Endothelial cell of umbilical vein (primary cell): ENCODE measurements around the gene TEX19. TPM values are rescaled to one million over a fixed set of nuclear protein-coding genes. Genes with fewer than 3 reads are reported as not detected.

ENCODE experiments used
- BruUV-seq: library from RNA; stranded (reverse); fragments of 400-500 nt; replicated peaks from 2 replicates; lab custom pipeline; 2021; lab: Mats Ljungman, UMichigan
- CTCF ChIA-PET: fragments of 300-600, 350-600 bp; sonication (Branson Sonifier 250); formaldehyde crosslinking; loops from one replicate; lab custom pipeline; 2021; ENCODE audit warnings: antibody characterized with exemption, inconsistent platforms; lab: Charles Lee
- POLR2A ChIA-PET: fragments of 300-600, 350-600 bp; sonication (Branson Sonifier 250); formaldehyde crosslinking; loops from one replicate; lab custom pipeline; 2021; ENCODE audit warnings: antibody characterized with exemption, inconsistent platforms; lab: Charles Lee
- DNase-seq: peaks from one replicate; pipeline ENCODE4 v3.0.0-alpha.2; 2011; ENCODE audit warnings: low read depth, low spot score
- FAIRE-seq: peaks from 2 replicates; lab custom pipeline; 2011; peaks lifted over from hg19 to GRCh38; lab: Jason Lieb, UNC
- H2AFZ ChIP-seq: 2 replicates; pipeline ENCODE4 v1.6.0; 2012; ENCODE audit warnings: low read depth, low read length, control low read depth, inconsistent platforms
- H3K27ac ChIP-seq: 2 replicates; pipeline ENCODE4 v1.5.1; 2011; ENCODE audit warnings: low read depth, mild to moderate bottlenecking, control low read depth, low read length, moderate library complexity; ENCODE audit not compliant: insufficient read depth
- H3K27me3 ChIP-seq, 2 experiments: 2 replicates each; pipeline versions ENCODE4 v1.6.0 to v1.6.1; 2011; ENCODE audit warnings: low read length in 2 of 2, mixed read lengths in 1 of 2; ENCODE audit not compliant: control insufficient read depth in 2 of 2, insufficient read depth in 2 of 2
- H3K36me3 ChIP-seq, 2 experiments: 2 replicates in 1 of 2; 3 replicates in 1 of 2; pipeline ENCODE4 v1.5.1; 2011; ENCODE audit warnings: low read length in 2 of 2, mild to moderate bottlenecking in 1 of 2, moderate library complexity in 1 of 2; ENCODE audit not compliant: control insufficient read depth in 2 of 2, insufficient read depth in 2 of 2; ENCODE audit errors: extremely low read depth in 1 of 2
- H3K4me1 ChIP-seq: 3 replicates; pipeline ENCODE4 v1.5.1; 2011; ENCODE audit warnings: mild to moderate bottlenecking, low read length; ENCODE audit not compliant: control insufficient read depth, insufficient read depth; ENCODE audit errors: extremely low read depth
- H3K4me2 ChIP-seq: 2 replicates; pipeline ENCODE4 v1.6.1; 2011; ENCODE audit warnings: low read length, control low read depth, mixed read lengths; ENCODE audit not compliant: insufficient read depth
- H3K4me3 ChIP-seq, 3 experiments: fragments of 200-600 bp in 1 of 3; sonication (generic), shearing (Covaris generic) in 1 of 3; replicated peaks in 1 of 3; 2 replicates each; pipeline ENCODE4 v1.5.1; 2011 to 2016; ENCODE audit warnings: control low read depth in 3 of 3, low read length in 3 of 3, mild to moderate bottlenecking in 2 of 3, inconsistent platforms in 1 of 3, low read depth in 1 of 3, moderate library complexity in 1 of 3; ENCODE audit not compliant: insufficient read depth in 1 of 3
- H3K79me2 ChIP-seq: 2 replicates; pipeline ENCODE4 v1.6.0; 2012; ENCODE audit warnings: low read length, inconsistent platforms; ENCODE audit not compliant: control insufficient read depth, insufficient read depth
- H3K9ac ChIP-seq: replicated peaks from 2 replicates; pipeline ENCODE3; 2011; ENCODE audit warnings: low read length, control low read depth; ENCODE audit not compliant: insufficient read depth; ENCODE audit errors: extremely low read depth
- H3K9me1 ChIP-seq: replicated peaks from 3 replicates; pipeline ENCODE4 v1.6.0; 2011; ENCODE audit warnings: mild to moderate bottlenecking, low read length; ENCODE audit not compliant: control insufficient read depth, insufficient read depth; ENCODE audit errors: extremely low read depth
- H3K9me3 ChIP-seq: replicated peaks from 2 replicates; pipeline ENCODE4 v1.5.1; 2012; ENCODE audit warnings: low read length, inconsistent platforms; ENCODE audit not compliant: control insufficient read depth, insufficient read depth
- H4K20me1 ChIP-seq: replicated peaks from 2 replicates; pipeline ENCODE3; 2011; ENCODE audit warnings: mild to moderate bottlenecking, low read length; ENCODE audit not compliant: control insufficient read depth, insufficient read depth; ENCODE audit errors: extremely low read depth
- CTCF ChIP-seq, 2 donors: IDR thresholded peaks; 1 replicate in 1 of 2; 2 replicates in 1 of 2; pipeline ENCODE4 v1.5.1; 2011; ENCODE audit warnings: low read length in 2 of 2, mild to moderate bottlenecking in 2 of 2, moderate library complexity in 2 of 2, control low read depth in 1 of 2, inconsistent platforms in 1 of 2, low read depth in 1 of 2; ENCODE audit not compliant: insufficient read depth in 1 of 2; ENCODE audit errors: extremely low read depth in 1 of 2
- EZH2 ChIP-seq: IDR thresholded peaks from 2 replicates; pipeline ENCODE4 v1.6.1; 2012; ENCODE audit warnings: borderline replicate concordance, low read depth, mild to moderate bottlenecking, moderate library complexity, low read length, inconsistent platforms; ENCODE audit not compliant: severe bottlenecking
- FOS ChIP-seq: IDR thresholded peaks from 2 replicates; pipeline ENCODE4 v1.6.1; 2011; ENCODE audit warnings: mild to moderate bottlenecking, low read length, moderate library complexity, borderline replicate concordance; ENCODE audit not compliant: insufficient read depth
- GATA2 ChIP-seq: IDR thresholded peaks from 2 replicates; pipeline ENCODE4 v1.7.0; 2011; ENCODE audit warnings: low read depth, mild to moderate bottlenecking, moderate library complexity, mixed read lengths, low read length; ENCODE audit not compliant: insufficient read length, insufficient read depth
- JUN ChIP-seq: IDR thresholded peaks from 2 replicates; pipeline ENCODE4 v1.6.1; 2011; ENCODE audit warnings: borderline replicate concordance, low read depth; ENCODE audit not compliant: insufficient read length, insufficient read depth
- MAX ChIP-seq: IDR thresholded peaks from 2 replicates; pipeline ENCODE4 v1.6.1; 2011; ENCODE audit not compliant: insufficient read depth, insufficient read length
- MYC ChIP-seq: IDR thresholded peaks from one replicate; pipeline ENCODE4 v1.6.1; 2011; ENCODE audit warnings: mild to moderate bottlenecking, low read depth, low read length
- POLR2A ChIP-seq: IDR thresholded peaks from 2 replicates; pipeline ENCODE4 v1.6.1; 2012; ENCODE audit warnings: low read depth, mild to moderate bottlenecking, control low read depth, low read length
- POLR2AphosphoS5 ChIP-seq: IDR thresholded peaks from 2 replicates; pipeline ENCODE4 v1.6.1; 2012; ENCODE audit warnings: low read depth, mild to moderate bottlenecking, control low read depth, low read length, moderate library complexity; ENCODE audit not compliant: insufficient read depth
- dilution Hi-C: fragments of 300-500 bp; cut with MboI; formaldehyde crosslinking; loops from one replicate; pipeline ENCODE4 v1.15.0; 2019; ENCODE audit warnings: low sequenced_read_pairs; ENCODE audit not compliant: extremely low pct_ligation_motif_present
- intact Hi-C: fragments of 100-400 bp; cut with micrococcal nuclease; formaldehyde crosslinking; loops from one replicate; pipeline ENCODE4 v1.10.0; 2022
- polyA plus RNA-seq, 4 experiments: library from polyadenylated mRNA; depleted of rRNA in 3 of 4; stranded (reverse) in 3 of 4; unstranded in 1 of 4; fragments of >200 nt; gene quantifications; 2 replicates each; pipeline versions ENCODE4 v1.2.1 to v1.2.3, GENCODE V29; 2011 to 2012; ENCODE audit warnings: missing spikeins in 1 of 4
- total RNA-seq: library from RNA; stranded (reverse); gene quantifications from 2 replicates; pipeline ENCODE4 v1.2.3, GENCODE V29; 2021

The TEX19 gene
- total and polyA plus RNA-seq, 2 donors (not counting 3 experiments of a cell fraction or from before 2014, with no cell fraction given) = 0.06 TPM; not detected in 1

GRCh38 chr17:82331345-82331939 is 27.6 kb upstream of the TEX19 start:
- Histone ChIP-seq H3K27ac (no peak overlapping the region), H3K9me3 (no peaks in the 10 kb centered on the region), H3K9ac (no peak overlapping the region), H3K36me3 (no peaks in the 10 kb centered on the region), H3K27me3 (peaks cover 0 to 2% of the 10 kb centered on the region in 2 experiments), H3K79me2 (no peaks in the 10 kb centered on the region), H3K4me2 (no peak overlapping the region), H3K9me1 (no peaks in the 10 kb centered on the region), H3K4me1 (peaks cover 9% of the 10 kb centered on the region), H3K4me3 (no peak overlapping the region), H2AFZ (no peak overlapping the region), H4K20me1 (no peaks in the 10 kb centered on the region)
- no TSS peak for BruUV-seq
- ChIA-PET POLR2A (no interaction called here), CTCF (no interaction called here)
- no peak for FAIRE-seq
- dilution Hi-C loops = no loop called here
- DNase-seq = no peak
- TF ChIP-seq FOS = no peak
- no peak for TF ChIP-seq EZH2
- no peak for TF ChIP-seq MYC
- TF ChIP-seq GATA2 = no peak
- TF ChIP-seq POLR2AphosphoS5 = no peak
- no peak for TF ChIP-seq JUN
- TF ChIP-seq MAX = no peak
- TF ChIP-seq POLR2A = no peak
- no peak for TF ChIP-seq CTCF (IDR thresholded peaks at IDR 0.05; ENCODE audit: extremely low read depth in 1 of 2, insufficient read depth in 1 of 2, low read depth in 1 of 2, low read length in 2 of 2)
- intact Hi-C loops = no loop called here
